SIG-M5 treated with dmso at 0.1 percent for 504 hours (cell line): ENCODE data around the gene OSM.
"Not testable (repeated sequence)": the region's sequence is repeated elsewhere in the genome, so short reads cannot be mapped to it uniquely, and the experiment has no call there.

Source experiments
- DNase-seq: peaks from one replicate; lab custom pipeline; 2025; ENCODE audit not compliant: unreplicated experiment; lab: John Stamatoyannopoulos, UW

Gene OSM

GRCh38 chr22:30228509-30229359 lies 37.9 kb downstream of the OSM start:
- DNase-seq: no peak

GRCh38 chr22:30227438-30228228 lies 39.0 kb downstream of the OSM start:
- no peak for DNase-seq

- DNase-seq: no peak
Measured at GRCh38 chr22:30226192-30226832, 40.3 kb downstream of the OSM start.

GRCh38 chr22:30225220-30225927 lies 41.3 kb downstream of the OSM start:
- no peak for DNase-seq

- DNase-seq: no peak
Measured at GRCh38 chr22:30224161-30224857, 42.3 kb downstream of the OSM start.

GRCh38 chr22:30223303-30223702 lies 43.3 kb downstream of the OSM start:
- no peak for DNase-seq

- DNase-seq: no peak
Measured at GRCh38 chr22:30222321-30222720, 44.3 kb downstream of the OSM start.

- DNase-seq: no peak
Measured at GRCh38 chr22:30221121-30221992, 45.3 kb downstream of the OSM start.

- DNase-seq: no peak
Measured at GRCh38 chr22:30220338-30221012, 46.2 kb downstream of the OSM start.

- no peak for DNase-seq
Measured at GRCh38 chr22:30219668-30220278, 46.9 kb downstream of the OSM start.

- DNase-seq: no peak
Measured at GRCh38 chr22:30219049-30219654, 47.5 kb downstream of the OSM start.

- no peak for DNase-seq
Measured at GRCh38 chr22:30217698-30218560, 48.7 kb downstream of the OSM start.

GRCh38 chr22:30216710-30217109 lies 49.9 kb downstream of the OSM start:
- DNase-seq: no peak

GRCh38 chr22:30216272-30216671 lies 50.4 kb downstream of the OSM start:
- DNase-seq: not testable (repeated sequence)

- DNase-seq: no peak
Measured at GRCh38 chr22:30214703-30215407, 51.8 kb downstream of the OSM start.

- DNase-seq: peak; percentile 64
Measured at GRCh38 chr22:30212996-30213441, 53.6 kb downstream of the OSM start.
